ENCODE measurements around the gene C1QA.

Gene C1QA

DNA sequence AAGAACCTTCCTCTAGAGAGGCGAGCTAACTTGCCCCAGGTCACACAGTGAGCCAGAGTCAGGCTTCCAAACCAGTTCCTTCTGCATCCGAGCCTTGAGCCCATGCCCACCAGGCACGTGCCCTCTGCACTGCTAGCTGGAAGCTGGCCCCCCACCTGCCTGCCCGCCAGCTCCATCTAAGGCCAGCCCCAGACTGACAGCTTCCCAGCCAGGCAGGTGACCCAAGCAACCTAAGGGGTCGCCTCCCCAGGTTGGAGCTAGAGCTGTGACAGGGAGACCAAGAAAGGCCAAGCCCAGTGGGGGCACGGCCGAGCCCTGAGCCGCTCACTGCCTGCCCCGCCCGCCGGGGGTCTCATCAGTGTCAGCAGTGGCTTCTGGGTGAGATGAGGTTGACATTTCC, 19.9 kb upstream of the C1QA start:
- H3K27me3 ChIP-seq (ENCODE audit: insufficient read depth, poor library complexity, severe bottlenecking) = peaks cover 68% of the 10 kb centered on the region
- TF ChIP-seq, protein P1, sequence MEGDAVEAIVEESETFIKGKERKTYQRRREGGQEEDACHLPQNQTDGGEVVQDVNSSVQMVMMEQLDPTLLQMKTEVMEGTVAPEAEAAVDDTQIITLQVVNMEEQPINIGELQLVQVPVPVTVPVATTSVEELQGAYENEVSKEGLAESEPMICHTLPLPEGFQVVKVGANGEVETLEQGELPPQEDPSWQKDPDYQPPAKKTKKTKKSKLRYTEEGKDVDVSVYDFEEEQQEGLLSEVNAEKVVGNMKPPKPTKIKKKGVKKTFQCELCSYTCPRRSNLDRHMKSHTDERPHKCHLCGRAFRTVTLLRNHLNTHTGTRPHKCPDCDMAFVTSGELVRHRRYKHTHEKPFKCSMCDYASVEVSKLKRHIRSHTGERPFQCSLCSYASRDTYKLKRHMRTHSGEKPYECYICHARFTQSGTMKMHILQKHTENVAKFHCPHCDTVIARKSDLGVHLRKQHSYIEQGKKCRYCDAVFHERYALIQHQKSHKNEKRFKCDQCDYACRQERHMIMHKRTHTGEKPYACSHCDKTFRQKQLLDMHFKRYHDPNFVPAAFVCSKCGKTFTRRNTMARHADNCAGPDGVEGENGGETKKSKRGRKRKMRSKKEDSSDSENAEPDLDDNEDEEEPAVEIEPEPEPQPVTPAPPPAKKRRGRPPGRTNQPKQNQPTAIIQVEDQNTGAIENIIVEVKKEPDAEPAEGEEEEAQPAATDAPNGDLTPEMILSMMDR (IDR thresholded peaks at IDR 0.05; ENCODE audit: poor library complexity, severe bottlenecking) = no peak

DNA sequence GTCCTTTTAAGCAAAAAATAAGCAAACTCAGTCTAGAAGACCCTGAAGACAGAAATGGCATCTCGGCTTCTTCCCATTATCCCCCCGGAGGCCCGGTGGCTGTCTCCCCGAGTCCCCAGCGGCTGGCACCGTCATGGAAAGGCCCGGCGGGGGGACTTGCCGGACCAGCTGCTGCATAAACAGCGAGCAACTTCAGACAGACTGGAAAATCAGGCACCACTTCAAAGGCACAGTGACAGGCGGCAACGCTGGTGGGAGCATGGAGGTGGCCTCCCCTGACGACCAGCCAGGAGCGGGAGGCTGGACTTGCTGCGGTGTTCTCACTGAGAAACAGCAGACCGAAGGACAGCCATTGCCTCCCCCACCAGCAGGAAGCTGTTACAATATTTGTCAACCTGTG, 18.4 kb upstream of the C1QA start:
- H3K4me3 ChIP-seq (ENCODE audit: severe bottlenecking) = no peak overlapping the region
- H3K36me3 ChIP-seq (ENCODE audit: low read depth) = no peaks in the 10 kb centered on the region
- no peak for ATAC-seq (ENCODE audit: low read depth)
- no peak overlapping the region for H3K27ac ChIP-seq (ENCODE audit: poor library complexity, severe bottlenecking)
- TF ChIP-seq, protein P1 (IDR thresholded peaks at IDR 0.05; ENCODE audit: poor library complexity, severe bottlenecking) = no peak
- DNase-seq (ENCODE audit: low spot score) = no peak
- H3K27me3 ChIP-seq (ENCODE audit: insufficient read depth, poor library complexity, severe bottlenecking) = peaks cover 68% of the 10 kb centered on the region
- no peaks in the 10 kb centered on the region for H3K4me1 ChIP-seq (ENCODE audit: insufficient read depth, poor library complexity, severe bottlenecking)
- H3K9me3 ChIP-seq (ENCODE audit: severe bottlenecking) = no peaks in the 10 kb centered on the region

More for the DNA sequence above, 19.9 kb upstream of the C1QA start:
- Histone ChIP-seq H3K27ac (ENCODE audit: poor library complexity, severe bottlenecking) (no peak overlapping the region), H3K36me3 (ENCODE audit: low read depth) (no peaks in the 10 kb centered on the region), H3K9me3 (ENCODE audit: severe bottlenecking) (no peaks in the 10 kb centered on the region), H3K4me3 (ENCODE audit: severe bottlenecking) (no peak overlapping the region), H3K4me1 (ENCODE audit: insufficient read depth, poor library complexity, severe bottlenecking) (no peaks in the 10 kb centered on the region)
- DNase-seq (ENCODE audit: low spot score) (no peak), ATAC-seq (ENCODE audit: low read depth) (no peak)

DNA sequence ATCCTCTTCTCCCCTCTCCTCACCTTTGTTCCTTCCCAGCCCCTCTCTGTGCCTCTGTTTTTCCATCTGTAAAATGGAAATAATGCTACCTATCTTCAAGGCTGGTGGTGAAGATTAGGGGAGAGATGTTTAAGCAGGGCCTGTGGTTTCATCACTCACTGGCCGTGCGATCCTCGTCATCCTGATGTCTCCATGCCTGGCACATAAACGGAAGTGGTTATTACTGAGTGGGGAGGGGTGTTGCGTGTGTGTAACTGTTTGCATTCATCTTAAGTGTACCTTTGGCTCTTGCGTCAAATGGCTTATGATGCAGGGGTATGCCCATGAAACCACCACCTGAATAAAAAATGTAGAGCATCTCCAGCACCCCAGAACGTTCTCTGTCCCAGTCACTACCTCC, 17.2 kb upstream of the C1QA start:
- no peak overlapping the region for H3K27ac ChIP-seq (ENCODE audit: poor library complexity, severe bottlenecking)
- no peaks in the 10 kb centered on the region for H3K4me1 ChIP-seq (ENCODE audit: insufficient read depth, poor library complexity, severe bottlenecking)
- H3K36me3 ChIP-seq (ENCODE audit: low read depth) = no peaks in the 10 kb centered on the region
- TF ChIP-seq, protein P1 (IDR thresholded peaks at IDR 0.05; ENCODE audit: poor library complexity, severe bottlenecking) = no peak
- no peak for DNase-seq (ENCODE audit: low spot score)
- H3K27me3 ChIP-seq (ENCODE audit: insufficient read depth, poor library complexity, severe bottlenecking) = peaks cover 67% of the 10 kb centered on the region
- no peak for ATAC-seq (ENCODE audit: low read depth)
- no peaks in the 10 kb centered on the region for H3K9me3 ChIP-seq (ENCODE audit: severe bottlenecking)
- H3K4me3 ChIP-seq (ENCODE audit: severe bottlenecking) = no peak overlapping the region

DNA sequence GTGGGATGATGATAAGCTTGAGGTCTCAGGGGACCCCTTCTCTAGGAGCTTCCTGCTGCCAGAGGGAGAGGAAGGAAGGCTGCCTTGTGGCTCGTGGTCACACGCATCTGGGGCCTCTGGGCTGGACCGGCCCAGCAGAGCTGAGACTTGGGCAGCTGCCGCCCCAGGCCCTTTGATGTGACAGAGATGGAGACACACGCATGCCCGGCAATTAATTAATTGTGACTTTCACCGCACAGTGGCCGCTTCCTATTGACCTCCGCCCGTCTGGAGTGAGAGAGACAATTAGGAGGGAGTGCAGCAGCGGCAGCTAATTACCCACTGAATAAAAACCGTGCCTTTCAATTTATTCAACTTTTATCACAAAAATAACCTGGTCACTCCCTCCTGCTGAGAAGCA, 16.6 kb upstream of the C1QA start:
- Histone ChIP-seq H3K4me3 (ENCODE audit: severe bottlenecking) (no peak overlapping the region), H3K4me1 (ENCODE audit: insufficient read depth, poor library complexity, severe bottlenecking) (no peaks in the 10 kb centered on the region), H3K27ac (ENCODE audit: poor library complexity, severe bottlenecking) (no peak overlapping the region), H3K36me3 (ENCODE audit: low read depth) (no peaks in the 10 kb centered on the region), H3K27me3 (ENCODE audit: insufficient read depth, poor library complexity, severe bottlenecking) (peaks cover 61% of the 10 kb centered on the region), H3K9me3 (ENCODE audit: severe bottlenecking) (no peaks in the 10 kb centered on the region)
- DNase-seq (ENCODE audit: low spot score) (no peak), ATAC-seq (ENCODE audit: low read depth) (no peak)
- TF ChIP-seq, protein P1 (IDR thresholded peaks at IDR 0.05; ENCODE audit: poor library complexity, severe bottlenecking) = no peak

DNA sequence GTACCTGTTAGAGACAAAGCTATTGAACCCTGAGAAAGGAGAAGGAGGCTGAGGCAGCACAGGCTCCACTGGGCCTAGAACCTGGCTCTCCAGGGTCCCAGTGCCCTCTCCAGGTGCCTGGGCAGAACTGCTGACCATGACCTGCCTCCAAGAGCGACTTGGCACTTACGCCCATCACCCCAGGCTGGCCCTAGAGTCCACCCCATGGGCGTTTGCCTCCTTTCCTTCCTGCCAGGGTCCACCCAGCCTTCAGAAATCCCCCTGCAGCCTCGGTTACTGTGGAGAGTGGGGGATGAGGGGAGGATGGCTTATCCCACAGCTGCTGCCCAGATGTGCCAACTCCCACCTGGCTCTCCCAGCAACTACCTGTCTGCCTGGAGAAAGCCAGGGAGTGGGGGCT, 14.7 kb upstream of the C1QA start:
- Histone ChIP-seq H3K36me3 (ENCODE audit: low read depth) (no peaks in the 10 kb centered on the region), H3K27me3 (ENCODE audit: insufficient read depth, poor library complexity, severe bottlenecking) (peaks cover 45% of the 10 kb centered on the region), H3K4me3 (ENCODE audit: severe bottlenecking) (no peak overlapping the region), H3K4me1 (ENCODE audit: insufficient read depth, poor library complexity, severe bottlenecking) (no peaks in the 10 kb centered on the region), H3K27ac (ENCODE audit: poor library complexity, severe bottlenecking) (no peak overlapping the region), H3K9me3 (ENCODE audit: severe bottlenecking) (no peaks in the 10 kb centered on the region)
- TF ChIP-seq, protein P1 (IDR thresholded peaks at IDR 0.05; ENCODE audit: poor library complexity, severe bottlenecking) = no peak
- DNase-seq (ENCODE audit: low spot score) (no peak), ATAC-seq (ENCODE audit: low read depth) (no peak)

Data from RWPE2 (cell line).